Activated CD4-positive, CD25-positive, alpha-beta regulatory T cell treated with anti-CD3 and anti-CD28 coated beads, Interleukin-2, amount 50 U/mL, for 72 hours (primary cell): ENCODE measurements around the gene UGT1A7.

Source experiments
- DNase-seq: peaks from one replicate; pipeline ENCODE4 v3.0.0; 2021

Gene UGT1A7

GRCh38 chr2:233801357-233802131 lies 119.8 kb downstream of the UGT1A7 start:
- DNase-seq, result peak; percentile 19

- peak; percentile 9 for DNase-seq
Observed at GRCh38 chr2:233802132-233802815, 120.6 kb downstream of the UGT1A7 start.

- peak; percentile 21 for DNase-seq
Observed at GRCh38 chr2:233803292-233803911, 121.7 kb downstream of the UGT1A7 start.

- DNase-seq, result peak; percentile 12
Observed at GRCh38 chr2:233803994-233804393, 122.3 kb downstream of the UGT1A7 start.

GRCh38 chr2:233807215-233807865 lies 125.6 kb downstream of the UGT1A7 start:
- peak; percentile 27 for DNase-seq

- peak; percentile 14 for DNase-seq
Observed at GRCh38 chr2:233807966-233808935, 126.5 kb downstream of the UGT1A7 start.

- peak; percentile 6 for DNase-seq
Observed at GRCh38 chr2:233810385-233810784, 128.7 kb downstream of the UGT1A7 start.

- DNase-seq, result no peak
Observed at GRCh38 chr2:233811087-233811486, 129.4 kb downstream of the UGT1A7 start.

GRCh38 chr2:233811732-233812131 lies 130.0 kb downstream of the UGT1A7 start:
- DNase-seq, result peak; percentile 1

- DNase-seq, result peak; percentile 15
Observed at GRCh38 chr2:233813236-233814055, 131.7 kb downstream of the UGT1A7 start.

- peak; percentile 18 for DNase-seq
Observed at GRCh38 chr2:233814056-233814835, 132.5 kb downstream of the UGT1A7 start.

- no peak for DNase-seq
Observed at GRCh38 chr2:233815861-233816260, 134.2 kb downstream of the UGT1A7 start.

- DNase-seq, result no peak
Observed at GRCh38 chr2:233816334-233816733, 134.6 kb downstream of the UGT1A7 start.

- DNase-seq, result peak; percentile 3
Observed at GRCh38 chr2:233816771-233817170, 135.1 kb downstream of the UGT1A7 start.

- DNase-seq, result peak; percentile 18
Observed at GRCh38 chr2:233817361-233817911, 135.7 kb downstream of the UGT1A7 start.

GRCh38 chr2:233817995-233818638 lies 136.4 kb downstream of the UGT1A7 start:
- no peak for DNase-seq

GRCh38 chr2:233818639-233819621 lies 137.2 kb downstream of the UGT1A7 start:
- peak; percentile 20 for DNase-seq
